Uterus (tissue), 4 donors: ENCODE measurements around the gene C6orf15. TPM values are rescaled to one million over a fixed set of nuclear protein-coding genes. Genes with fewer than 3 reads are reported as not detected.
A peak's percentile ranks its signal among the peaks of the same experiment; 100 is the strongest.
"Not testable (repeated sequence)": the region's sequence is repeated elsewhere in the genome, so short reads cannot be mapped to it uniquely, and the experiment has no call there.

Experiments used
- DNase-seq, 2 donors: peaks; one replicate each; pipeline ENCODE4 v3.0.0-alpha.2; 2019 to 2020
- H3K27ac ChIP-seq, 2 donors: fragments of 200-600 bp; sonication (generic); 1 replicate in 1 of 2; 2 replicates in 1 of 2; pipeline ENCODE4 v1.5.1; 2016 to 2018
- H3K27me3 ChIP-seq, 2 donors: fragments of 200-600 bp; sonication (generic); one replicate each; pipeline ENCODE4 v1.5.1; 2018 to 2019; ENCODE audit warnings: control low read depth in 1 of 2
- H3K36me3 ChIP-seq, 2 donors: fragments of 200-600 bp; sonication (generic); one replicate each; pipeline ENCODE4 v1.5.1; 2019; ENCODE audit warnings: control low read depth in 1 of 2
- H3K4me1 ChIP-seq, 2 donors: fragments of 200-600 bp; sonication (generic); one replicate each; pipeline ENCODE4 v1.5.1; 2018 to 2019; ENCODE audit warnings: control low read depth in 1 of 2
- H3K4me3 ChIP-seq, 2 donors: fragments of 200-600 bp; sonication (generic); 1 replicate in 1 of 2; 2 replicates in 1 of 2; pipeline ENCODE4 v1.5.1; 2018 to 2019; ENCODE audit warnings: mild to moderate bottlenecking in 1 of 2
- H3K9me3 ChIP-seq, 2 donors: fragments of 200-600 bp; sonication (generic); one replicate each; pipeline ENCODE4 v1.5.1; 2019; ENCODE audit warnings: control low read depth in 1 of 2
- POLR2A ChIP-seq, 2 donors: fragments of 450-650 bp; IDR thresholded peaks; one replicate each; pipeline ENCODE4 v1.6.1; 2016; ENCODE audit warnings: antibody characterized with exemption in 2 of 2, mild to moderate bottlenecking in 1 of 2, moderate library complexity in 1 of 2
- intact Hi-C: fragments of 100-400 bp; cut with DNase I; formaldehyde crosslinking; loops from one replicate; pipeline ENCODE4 v1.15.1; 2023; ENCODE audit warnings: low total_unique reads
- total RNA-seq, 4 donors: library from RNA; depleted of rRNA in 3 of 4; stranded (reverse); fragments of >200 nt in 3 of 4; gene quantifications; one replicate each; pipeline versions ENCODE4 v1.1.0 to v1.2.4, GENCODE V29; 2014 to 2023
- TF ChIP-seq, protein P1 (sequence below), 4 experiments: fragments of 200-600 bp in 2 of 4; fragments of 450-650 bp in 2 of 4; sonication (generic) in 2 of 4; IDR thresholded peaks; one replicate each; pipeline ENCODE4 v1.5.1; 2016 to 2019; ENCODE audit warnings: antibody characterized with exemption in 4 of 4, mild to moderate bottlenecking in 2 of 4, moderate library complexity in 1 of 4
- donor health status: DM: yes; HTN: yes; CAD: no.

C6orf15 gene
- total RNA-seq, 4 donors from 2014 or later, result 0.35 TPM; not detected in 3

DNA sequence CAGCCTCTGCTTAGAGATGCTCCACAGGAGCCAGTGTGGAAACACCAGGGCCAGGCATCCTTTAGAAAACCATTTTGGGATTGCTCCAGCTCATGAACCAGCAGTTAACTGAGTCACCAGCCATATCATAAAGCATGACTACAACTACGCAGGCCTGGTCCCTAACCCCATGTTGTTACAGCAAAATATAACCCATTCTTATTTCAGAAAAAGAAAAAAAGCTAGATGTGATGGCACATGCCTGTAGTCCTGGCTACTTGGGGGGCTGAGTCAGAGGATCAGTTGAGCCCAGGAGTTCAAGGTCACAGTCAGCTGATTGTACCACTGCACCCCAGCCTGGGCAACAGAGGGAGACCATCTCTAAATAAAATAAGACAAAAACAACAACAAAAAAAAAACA, 36.8 kb downstream of the C6orf15 start:
- no peaks in the 10 kb centered on the region for H3K9me3 ChIP-seq
- no peak for DNase-seq
- intact Hi-C loops, result loop anchor here (5.0 kb wide), 1 partner anchor 158 kb away; no protein-coding TSS in a partner anchor
- no peak for TF ChIP-seq POLR2A (IDR thresholded peaks at IDR 0.05)
- TF ChIP-seq, protein P1, sequence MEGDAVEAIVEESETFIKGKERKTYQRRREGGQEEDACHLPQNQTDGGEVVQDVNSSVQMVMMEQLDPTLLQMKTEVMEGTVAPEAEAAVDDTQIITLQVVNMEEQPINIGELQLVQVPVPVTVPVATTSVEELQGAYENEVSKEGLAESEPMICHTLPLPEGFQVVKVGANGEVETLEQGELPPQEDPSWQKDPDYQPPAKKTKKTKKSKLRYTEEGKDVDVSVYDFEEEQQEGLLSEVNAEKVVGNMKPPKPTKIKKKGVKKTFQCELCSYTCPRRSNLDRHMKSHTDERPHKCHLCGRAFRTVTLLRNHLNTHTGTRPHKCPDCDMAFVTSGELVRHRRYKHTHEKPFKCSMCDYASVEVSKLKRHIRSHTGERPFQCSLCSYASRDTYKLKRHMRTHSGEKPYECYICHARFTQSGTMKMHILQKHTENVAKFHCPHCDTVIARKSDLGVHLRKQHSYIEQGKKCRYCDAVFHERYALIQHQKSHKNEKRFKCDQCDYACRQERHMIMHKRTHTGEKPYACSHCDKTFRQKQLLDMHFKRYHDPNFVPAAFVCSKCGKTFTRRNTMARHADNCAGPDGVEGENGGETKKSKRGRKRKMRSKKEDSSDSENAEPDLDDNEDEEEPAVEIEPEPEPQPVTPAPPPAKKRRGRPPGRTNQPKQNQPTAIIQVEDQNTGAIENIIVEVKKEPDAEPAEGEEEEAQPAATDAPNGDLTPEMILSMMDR (IDR thresholded peaks at IDR 0.05), result no peak
- no peaks in the 10 kb centered on the region for H3K36me3 ChIP-seq
- H3K27ac ChIP-seq, result no peak overlapping the region
- H3K27me3 ChIP-seq, result no peaks in the 10 kb centered on the region
- H3K4me3 ChIP-seq, result no peak overlapping the region
- H3K4me1 ChIP-seq, result peaks cover 0 to 5% of the 10 kb centered on the region in 2 donors

DNA sequence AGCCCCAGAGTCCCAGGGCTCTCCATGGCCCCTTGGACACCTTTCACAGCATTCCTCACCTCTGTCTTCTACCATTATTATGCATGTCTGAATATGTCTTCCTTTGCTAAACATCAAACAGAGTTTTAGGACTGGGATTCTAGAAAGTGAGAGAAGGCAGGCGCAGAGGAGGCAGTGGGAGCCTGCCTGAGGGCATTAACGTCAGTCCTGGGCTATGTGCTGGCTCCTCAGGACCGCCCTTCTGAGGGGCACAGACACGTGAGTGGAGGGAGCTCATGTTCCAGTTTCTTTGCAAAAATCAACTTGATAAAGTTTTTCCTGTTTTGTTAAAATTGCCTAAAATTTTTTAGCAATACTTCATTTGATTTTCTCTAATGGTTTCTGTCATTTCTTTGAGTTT, 38.0 kb downstream of the C6orf15 start:
- no peak overlapping the region for H3K4me3 ChIP-seq
- no peaks in the 10 kb centered on the region for H3K36me3 ChIP-seq
- H3K27me3 ChIP-seq, result no peaks in the 10 kb centered on the region
- DNase-seq, result no peak
- intact Hi-C loops, result no loop called here
- peaks cover 0 to 3% of the 10 kb centered on the region in 2 donors for H3K4me1 ChIP-seq
- no peak overlapping the region for H3K27ac ChIP-seq
- TF ChIP-seq POLR2A (IDR thresholded peaks at IDR 0.05), result no peak
- TF ChIP-seq, protein P1 (IDR thresholded peaks at IDR 0.05), result no peak
- no peaks in the 10 kb centered on the region for H3K9me3 ChIP-seq

DNA sequence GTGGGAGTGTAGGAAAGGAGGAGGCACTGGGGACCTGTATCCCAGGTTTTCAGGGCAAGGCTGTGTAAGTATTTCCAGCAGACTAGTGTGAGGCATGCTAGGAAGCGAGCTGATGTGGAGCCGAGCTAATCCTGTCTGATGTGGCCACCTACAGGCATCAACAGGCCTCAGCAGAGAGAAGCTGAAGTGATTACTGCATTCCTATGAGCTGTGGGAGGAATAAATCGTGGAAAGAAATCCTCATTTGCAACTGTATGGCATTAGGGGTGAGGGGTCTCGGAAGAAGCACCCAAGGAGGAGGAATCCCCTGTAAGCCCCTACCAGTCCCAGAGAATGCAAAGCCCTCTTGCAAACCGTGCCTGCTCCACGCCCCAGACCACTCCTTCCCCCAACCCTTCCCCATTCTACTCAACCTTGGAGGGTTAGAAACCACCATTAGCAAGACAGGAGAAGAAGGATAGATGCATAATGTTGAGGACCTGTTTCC, 41.6 kb downstream of the C6orf15 start:
- DNase-seq, result peak in 1 of 2 donors; percentile 24
- Histone ChIP-seq H3K27ac (no peak overlapping the region), H3K36me3 (no peaks in the 10 kb centered on the region), H3K4me1 (no peaks in the 10 kb centered on the region), H3K27me3 (no peaks in the 10 kb centered on the region), H3K9me3 (no peaks in the 10 kb centered on the region), H3K4me3 (no peak overlapping the region)
- intact Hi-C loops, result no loop called here
- TF ChIP-seq, protein P1 (IDR thresholded peaks at IDR 0.05), result peak; percentile 24 to 52 (median 40)
- no peak for TF ChIP-seq POLR2A (IDR thresholded peaks at IDR 0.05)

DNA sequence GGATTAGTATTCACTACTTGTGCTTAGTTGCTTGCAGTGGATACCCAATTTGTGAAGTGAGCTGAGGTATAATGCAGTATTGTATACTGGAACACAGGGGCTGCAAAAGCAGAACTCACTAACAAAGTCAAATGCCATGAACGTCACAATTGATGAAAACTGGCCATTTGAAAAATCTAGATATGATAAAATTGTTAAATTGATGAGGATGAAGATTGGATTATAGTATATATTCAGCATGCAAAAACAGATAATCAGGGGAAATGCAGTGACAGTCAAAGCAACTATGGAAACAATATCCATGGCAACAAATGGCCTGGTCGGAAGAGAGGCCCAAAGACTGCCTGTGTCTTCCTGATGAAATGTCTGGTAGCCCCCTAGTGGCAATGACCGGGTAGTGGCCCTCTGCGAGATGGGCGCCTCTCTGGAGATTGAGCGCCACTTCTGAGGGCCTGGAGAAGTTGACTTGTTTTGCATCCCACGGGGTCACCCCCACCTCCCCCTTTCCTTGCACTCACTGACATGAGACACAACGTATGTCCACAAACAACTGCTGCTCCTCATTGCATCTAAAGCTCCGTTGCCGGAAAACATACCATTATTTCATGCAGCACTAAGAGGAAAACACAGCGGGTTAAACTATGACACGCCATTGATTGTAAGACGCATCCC, 43.6 kb downstream of the C6orf15 start:
- Histone ChIP-seq H3K4me1 (no peaks in the 10 kb centered on the region), H3K27ac (no peak overlapping the region), H3K9me3 (no peaks in the 10 kb centered on the region), H3K27me3 (no peaks in the 10 kb centered on the region), H3K4me3 (no peak overlapping the region), H3K36me3 (no peaks in the 10 kb centered on the region)
- TF ChIP-seq POLR2A (IDR thresholded peaks at IDR 0.05), result no peak
- TF ChIP-seq, protein P1 (IDR thresholded peaks at IDR 0.05), result peak; percentile 60 to 69 (median 65)
- intact Hi-C loops, result no loop called here
- peak; percentile 63 to 75 for DNase-seq

DNA sequence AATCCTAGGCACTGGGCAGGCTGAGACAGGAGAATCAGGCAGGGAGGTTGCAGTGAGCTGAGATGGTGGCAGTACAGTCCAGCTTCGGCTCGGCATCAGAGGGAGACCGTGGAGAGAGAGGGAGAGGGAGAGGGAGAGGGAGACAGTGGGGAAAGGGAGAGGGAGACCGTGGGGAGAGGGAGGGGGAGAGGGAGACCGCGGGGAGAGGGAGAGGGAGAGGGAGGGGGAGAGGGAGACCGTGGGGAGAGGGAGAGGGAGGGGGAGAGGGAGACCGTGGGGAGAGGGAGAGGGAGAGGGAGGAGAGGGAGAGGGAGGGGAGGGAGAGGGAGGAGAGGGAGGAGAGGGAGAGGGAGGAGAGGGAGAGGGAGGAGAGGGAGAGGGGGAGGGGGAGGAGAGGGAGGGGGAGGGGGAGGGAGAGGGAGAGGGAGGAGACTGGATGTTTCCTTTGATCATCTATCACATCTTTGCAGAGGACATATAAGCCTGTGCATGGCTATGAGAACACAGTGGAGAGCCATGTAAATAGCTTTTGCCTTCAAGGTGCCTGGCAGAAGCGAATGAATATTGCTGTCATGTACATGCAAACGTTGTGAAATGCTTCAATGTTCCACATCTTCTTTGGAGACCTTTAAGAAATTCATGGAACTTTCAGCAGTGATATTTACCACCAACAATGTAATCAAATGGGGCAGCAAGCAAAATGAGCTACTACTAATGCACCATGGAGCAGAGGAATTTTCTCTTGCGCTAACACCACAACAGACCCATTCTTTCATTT, 44.3 kb downstream of the C6orf15 start:
- H3K36me3 ChIP-seq, DNase-seq, H3K4me1 ChIP-seq, H3K27ac ChIP-seq, H3K4me3 ChIP-seq, intact Hi-C loops, H3K27me3 ChIP-seq, H3K9me3 ChIP-seq: not testable (repeated sequence)

DNA sequence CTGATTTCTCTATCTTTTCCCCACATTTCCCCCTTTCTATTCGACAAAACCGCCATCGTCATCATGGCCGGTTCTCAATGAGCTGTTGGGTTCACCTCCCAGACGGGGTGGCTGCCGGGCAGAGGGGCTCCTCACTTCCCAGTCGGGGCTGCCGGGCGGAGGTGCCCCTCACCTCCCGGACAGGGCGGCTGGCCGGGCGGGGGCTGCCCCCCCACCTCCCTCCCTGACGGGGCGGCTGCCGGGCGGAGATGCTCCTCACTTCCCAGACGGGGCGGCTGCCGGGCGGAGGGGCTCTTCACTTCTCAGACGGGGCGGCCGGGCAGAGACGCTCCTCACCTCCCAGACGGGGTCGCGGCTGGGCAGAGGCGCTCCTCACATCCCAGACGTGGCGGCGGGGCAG, 45.3 kb downstream of the C6orf15 start:
- intact Hi-C loops, DNase-seq, H3K4me3 ChIP-seq, H3K9me3 ChIP-seq, H3K27me3 ChIP-seq, H3K4me1 ChIP-seq, H3K36me3 ChIP-seq, H3K27ac ChIP-seq: not testable (repeated sequence)
